A673 (cell line): ENCODE results near the gene THAP3. TPM values are rescaled to one million over a fixed set of nuclear protein-coding genes. Genes with fewer than 3 reads are reported as not detected.

Experiments used
- BruUV-seq: library from RNA; stranded (reverse); fragments of 400-500 nt; replicated peaks from 2 replicates; lab custom pipeline; 2021; lab: Mats Ljungman, UMichigan
- CTCF ChIA-PET: fragments of 300-600 bp; sonication (Branson Sonifier 250); formaldehyde crosslinking; loops from one replicate; lab custom pipeline; 2022; ENCODE audit warnings: antibody characterized with exemption; lab: Charles Lee
- POLR2A ChIA-PET: fragments of 300-600 bp; sonication (Branson Sonifier 250); formaldehyde crosslinking; loops from one replicate; lab custom pipeline; 2022; ENCODE audit warnings: antibody characterized with exemption; ENCODE audit not compliant: low non-redundant PET; lab: Charles Lee
- DNase-seq: peaks from one replicate; pipeline ENCODE4 v3.0.0-alpha.2; 2015; ENCODE audit warnings: low spot score
- H3K27ac ChIP-seq: fragments of 200-600 bp; sonication (generic); 2 replicates; pipeline ENCODE4 v1.5.1; 2016; ENCODE audit warnings: mixed run types, low read depth, mild to moderate bottlenecking, mixed read lengths, antibody characterized with exemption, low read length; ENCODE audit not compliant: poor library complexity, severe bottlenecking
- H3K27me3 ChIP-seq: fragments of 200-600 bp; sonication (generic); replicated peaks from 2 replicates; pipeline ENCODE4 v1.6.1; 2017; ENCODE audit warnings: mixed run types, low read depth, mild to moderate bottlenecking, mixed read lengths, antibody characterized with exemption, low read length; ENCODE audit not compliant: insufficient read depth, poor library complexity
- H3K36me3 ChIP-seq: fragments of 200-600 bp; sonication (generic); 2 replicates; pipeline ENCODE4 v1.6.1; 2016; ENCODE audit warnings: mixed run types, mild to moderate bottlenecking, mixed read lengths, antibody characterized with exemption, low read length; ENCODE audit not compliant: insufficient read depth, poor library complexity, severe bottlenecking
- H3K4me1 ChIP-seq: fragments of 200-600 bp; sonication (generic); 2 replicates; pipeline ENCODE4 v1.6.1; 2017; ENCODE audit warnings: mixed run types, mild to moderate bottlenecking, mixed read lengths, antibody characterized with exemption, low read length; ENCODE audit not compliant: insufficient read depth, poor library complexity, severe bottlenecking
- H3K4me3 ChIP-seq: fragments of 200-600 bp; sonication (generic); 2 replicates; pipeline ENCODE4 v1.5.1; 2016; ENCODE audit warnings: low read depth, mixed run types, mild to moderate bottlenecking, mixed read lengths, low read length; ENCODE audit not compliant: poor library complexity, severe bottlenecking
- H3K9me3 ChIP-seq: fragments of 200-600 bp; sonication (generic); 2 replicates; pipeline ENCODE4 v1.6.1; 2016; ENCODE audit warnings: mixed run types, low read depth, mild to moderate bottlenecking, mixed read lengths, antibody characterized with exemption, low read length; ENCODE audit not compliant: poor library complexity, severe bottlenecking
- CTCF ChIP-seq: fragments of 300-800, 200-600 bp; sonication (generic); conservative IDR thresholded peaks from 2 replicates; pipeline ENCODE4 v1.5.1; 2017; ENCODE audit warnings: low read depth, mild to moderate bottlenecking, antibody characterized with exemption, low read length, moderate library complexity, mixed read lengths
- EZH2 ChIP-seq: fragments of 200-600 bp; sonication (generic); IDR thresholded peaks from 2 replicates; pipeline ENCODE4 v1.6.1; 2017; ENCODE audit warnings: borderline replicate concordance, low read depth, mild to moderate bottlenecking, mixed read lengths, antibody characterized with exemption, low read length; ENCODE audit not compliant: poor library complexity, severe bottlenecking
- intact Hi-C: fragments of 100-400 bp; cut with micrococcal nuclease; formaldehyde crosslinking; loops from one replicate; pipeline ENCODE4 v1.10.0; 2022; ENCODE audit not compliant: unreplicated experiment
- total RNA-seq: library from RNA; stranded (reverse); gene quantifications from 2 replicates; pipeline ENCODE4 v1.2.3, GENCODE V29; 2021

Gene THAP3
- total RNA-seq, 1 experiment from 2014 or later = 23.6 TPM

GRCh38 chr1:6666696-6667095, 42.0 kb downstream of the THAP3 start:
- Histone ChIP-seq H3K4me3 (no peak overlapping the region), H3K4me1 (no peaks in the 10 kb centered on the region), H3K9me3 (no peaks in the 10 kb centered on the region), H3K27me3 (no peaks in the 10 kb centered on the region), H3K36me3 (peaks cover 15% of the 10 kb centered on the region), H3K27ac (no peak overlapping the region)
- intact Hi-C loops = no loop called here
- no peak for DNase-seq
- TF ChIP-seq EZH2 (no peak), CTCF (no peak)
- CTCF ChIA-PET = no interaction called here
- POLR2A ChIA-PET = no interaction called here
- no TSS peak for BruUV-seq

GRCh38 chr1:6667139-6667538, 42.5 kb downstream of the THAP3 start:
- no peaks in the 10 kb centered on the region for H3K4me1 ChIP-seq
- DNase-seq = no peak
- ChIA-PET CTCF (no interaction called here), POLR2A (no interaction called here)
- H3K27ac ChIP-seq = no peak overlapping the region
- no peak for TF ChIP-seq CTCF
- TF ChIP-seq EZH2 = no peak
- intact Hi-C loops = no loop called here
- H3K4me3 ChIP-seq = no peak overlapping the region
- no peaks in the 10 kb centered on the region for H3K27me3 ChIP-seq
- no peaks in the 10 kb centered on the region for H3K9me3 ChIP-seq
- H3K36me3 ChIP-seq = peaks cover 15% of the 10 kb centered on the region
- BruUV-seq = no TSS peak

GRCh38 chr1:6668503-6668902, 43.8 kb downstream of the THAP3 start:
- H3K4me1 ChIP-seq = no peaks in the 10 kb centered on the region
- peaks cover 15% of the 10 kb centered on the region for H3K36me3 ChIP-seq
- intact Hi-C loops = no loop called here
- ChIA-PET CTCF (no interaction called here), POLR2A (no interaction called here)
- H3K27ac ChIP-seq = no peak overlapping the region
- TF ChIP-seq EZH2 (no peak), CTCF (no peak)
- no peak for DNase-seq
- no peaks in the 10 kb centered on the region for H3K27me3 ChIP-seq
- no peak overlapping the region for H3K4me3 ChIP-seq
- no peaks in the 10 kb centered on the region for H3K9me3 ChIP-seq
- BruUV-seq = no TSS peak
